NT2/D1 (cell line): Measurements from ENCODE around the gene ATP2A2.

ENCODE experiments used
- DNase-seq: peaks from one replicate; pipeline ENCODE4 v3.0.0-alpha.2; 2011; ENCODE audit warnings: low read depth, low spot score
- H3K27me3 ChIP-seq: 2 replicates; pipeline ENCODE4 v1.6.0; 2011; ENCODE audit warnings: mild to moderate bottlenecking; ENCODE audit not compliant: insufficient read length, insufficient read depth
- H3K36me3 ChIP-seq: 2 replicates; pipeline ENCODE4 v1.6.1; 2011; ENCODE audit warnings: mild to moderate bottlenecking, low read length, mixed read lengths; ENCODE audit not compliant: insufficient read depth, insufficient read length
- H3K4me1 ChIP-seq: 2 replicates; pipeline ENCODE4 v1.5.1; 2011; ENCODE audit not compliant: insufficient read depth, insufficient read length
- H3K4me3 ChIP-seq: 2 replicates; pipeline ENCODE4 v1.5.1; 2011; ENCODE audit warnings: low read depth; ENCODE audit not compliant: insufficient read length
- H3K9ac ChIP-seq: 2 replicates; pipeline ENCODE4 v1.6.0; 2011; ENCODE audit warnings: low read depth; ENCODE audit not compliant: insufficient read length
- H3K9me3 ChIP-seq: 2 replicates; pipeline ENCODE4 v1.5.1; 2011; ENCODE audit warnings: mild to moderate bottlenecking, low read length; ENCODE audit not compliant: insufficient read depth
- SUZ12 ChIP-seq: IDR thresholded peaks from 2 replicates; pipeline ENCODE4 v1.6.1; 2011; ENCODE audit not compliant: insufficient read length, insufficient read depth; ENCODE audit errors: extremely low read depth
- YY1 ChIP-seq: IDR thresholded peaks from 2 replicates; pipeline ENCODE4 v1.6.1; 2011; ENCODE audit not compliant: insufficient read length, insufficient read depth
- ZNF274 ChIP-seq: IDR thresholded peaks from 2 replicates; pipeline ENCODE4 v1.6.1; 2011; ENCODE audit warnings: mild to moderate bottlenecking, low read depth, low read length

Gene ATP2A2

GRCh38 chr12:110280779-110281548 lies at the start of gene ATP2A2:
Gene ATP2A2 (plus strand): TSS chr12:110281247. CDS start chr12:110281790, 543 bp downstream.
- TF ChIP-seq SUZ12 (no peak), ZNF274 (no peak), YY1 (no peak)

DNA sequence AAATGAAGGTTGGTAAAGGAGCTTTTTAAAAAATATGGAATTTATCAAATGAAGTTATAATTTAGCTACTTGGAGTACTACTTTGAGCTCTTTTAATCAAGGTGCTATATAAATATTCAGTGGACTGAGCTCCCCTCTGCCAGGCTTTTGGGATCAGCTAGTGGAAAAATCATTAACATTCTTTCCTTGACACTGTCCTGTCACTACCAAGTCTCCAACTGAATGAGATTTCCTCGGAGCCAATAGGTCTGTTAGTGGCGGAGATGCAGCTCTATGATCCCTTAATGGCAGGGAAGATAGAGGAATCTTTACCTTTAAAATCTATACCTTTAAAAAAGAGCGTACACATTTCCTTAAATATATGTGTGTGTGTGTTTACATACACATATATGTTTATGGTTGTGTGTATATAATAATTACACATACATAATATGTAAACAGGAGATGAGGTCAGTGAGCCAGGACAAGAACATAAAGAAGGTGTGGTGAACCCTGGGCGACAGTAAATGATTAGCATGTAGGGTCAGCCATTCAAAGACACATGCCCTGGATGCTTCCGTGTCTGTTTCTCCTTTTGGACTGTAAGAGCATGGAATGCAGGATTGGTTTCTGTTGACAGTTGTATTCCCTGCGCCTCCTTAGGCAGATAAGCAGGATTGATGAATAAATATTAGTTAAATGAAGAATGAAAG lies 47.7 kb upstream of the ATP2A2 start:
- H3K9ac ChIP-seq, result no peak overlapping the region
- no peak for DNase-seq
- H3K9me3 ChIP-seq, result no peaks in the 10 kb centered on the region
- no peak overlapping the region for H3K4me3 ChIP-seq
- H3K27me3 ChIP-seq, result no peaks in the 10 kb centered on the region
- H3K36me3 ChIP-seq, result no peaks in the 10 kb centered on the region
- H3K4me1 ChIP-seq, result no peaks in the 10 kb centered on the region
- TF ChIP-seq YY1 (no peak), ZNF274 (no peak), SUZ12 (no peak)

More at GRCh38 chr12:110280779-110281548, at the start of gene ATP2A2:
- DNase-seq, result peak; percentile 77
- H3K9ac ChIP-seq, result peak within 1 kb of the TSS; percentile 99
- H3K4me1 ChIP-seq, result peaks cover 2% of the 10 kb centered on the region
- no peaks in the 10 kb centered on the region for H3K9me3 ChIP-seq
- no peaks in the 10 kb centered on the region for H3K27me3 ChIP-seq
- peak within 1 kb of the TSS; percentile 90 for H3K4me3 ChIP-seq
- H3K36me3 ChIP-seq, result peaks cover 35% of the 10 kb centered on the region

GRCh38 chr12:110234331-110234751 lies 46.7 kb upstream of the ATP2A2 start:
- H3K36me3 ChIP-seq, result no peaks in the 10 kb centered on the region
- H3K9me3 ChIP-seq, result no peaks in the 10 kb centered on the region
- H3K4me1 ChIP-seq, result no peaks in the 10 kb centered on the region
- no peaks in the 10 kb centered on the region for H3K27me3 ChIP-seq
- no peak for TF ChIP-seq SUZ12
- no peak for TF ChIP-seq YY1
- no peak for TF ChIP-seq ZNF274
- no peak overlapping the region for H3K4me3 ChIP-seq
- no peak for DNase-seq
- no peak overlapping the region for H3K9ac ChIP-seq

- Histone ChIP-seq H3K36me3 (no peaks in the 10 kb centered on the region), H3K27me3 (no peaks in the 10 kb centered on the region), H3K4me1 (no peaks in the 10 kb centered on the region), H3K9ac (no peak overlapping the region), H3K9me3 (no peaks in the 10 kb centered on the region), H3K4me3 (no peak overlapping the region)
- TF ChIP-seq SUZ12 (no peak), ZNF274 (no peak), YY1 (no peak)
- DNase-seq, result no peak
Observed at GRCh38 chr12:110234755-110235154, 46.3 kb upstream of the ATP2A2 start.

DNA sequence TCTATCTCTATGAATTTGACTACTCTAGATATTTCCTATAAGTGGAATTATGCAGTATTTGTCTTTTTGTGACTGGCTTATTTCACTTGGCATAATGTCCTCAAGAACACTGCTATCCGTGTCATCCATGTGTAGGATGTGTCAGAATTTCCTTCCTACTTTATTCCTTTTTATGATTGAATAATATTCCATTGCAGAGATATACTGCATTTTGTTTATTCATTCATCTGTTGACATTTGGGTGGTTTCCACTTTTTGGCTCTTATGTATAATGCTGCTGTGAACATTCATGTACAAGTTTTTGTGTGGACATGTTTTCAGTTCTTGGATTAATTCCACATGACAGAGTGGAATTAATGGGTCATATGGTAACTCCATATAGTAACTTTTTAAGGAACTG lies 45.7 kb upstream of the ATP2A2 start:
- no peaks in the 10 kb centered on the region for H3K9me3 ChIP-seq
- H3K9ac ChIP-seq, result no peak overlapping the region
- no peaks in the 10 kb centered on the region for H3K27me3 ChIP-seq
- DNase-seq, result no peak
- H3K36me3 ChIP-seq, result no peaks in the 10 kb centered on the region
- H3K4me3 ChIP-seq, result no peak overlapping the region
- no peaks in the 10 kb centered on the region for H3K4me1 ChIP-seq
- no peak for TF ChIP-seq ZNF274
- TF ChIP-seq SUZ12, result no peak
- no peak for TF ChIP-seq YY1

GRCh38 chr12:110243227-110243626 lies 37.8 kb upstream of the ATP2A2 start:
- no peak overlapping the region for H3K4me3 ChIP-seq
- no peak for DNase-seq

DNA sequence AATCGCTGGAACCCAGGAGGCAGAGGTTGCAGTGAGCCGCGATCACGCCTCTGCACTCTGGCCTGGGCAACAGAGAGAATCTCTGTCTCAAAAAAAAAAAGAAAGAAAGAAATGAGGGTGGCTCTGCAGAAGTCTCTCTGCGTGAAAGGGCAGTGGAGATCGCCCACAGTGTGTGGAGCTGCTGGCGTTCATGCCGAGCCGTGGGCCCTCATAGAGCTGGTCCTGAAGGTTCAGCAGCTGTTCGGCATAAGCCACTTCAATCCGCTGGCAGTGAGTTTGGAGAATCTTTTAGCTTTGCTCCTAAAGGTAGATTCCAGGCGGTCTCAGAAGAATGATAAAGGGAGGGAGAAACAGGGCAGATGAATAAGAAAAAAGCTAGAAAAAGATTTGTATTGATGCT lies 36.7 kb upstream of the ATP2A2 start:
- H3K4me3 ChIP-seq, result no peak overlapping the region
- DNase-seq, result no peak
- TF ChIP-seq YY1 (no peak), SUZ12 (no peak), ZNF274 (no peak)
- no peaks in the 10 kb centered on the region for H3K9me3 ChIP-seq
- H3K9ac ChIP-seq, result no peak overlapping the region
- no peaks in the 10 kb centered on the region for H3K27me3 ChIP-seq
- H3K36me3 ChIP-seq, result no peaks in the 10 kb centered on the region
- peaks cover 3% of the 10 kb centered on the region for H3K4me1 ChIP-seq

More at GRCh38 chr12:110243227-110243626, 37.8 kb upstream of the ATP2A2 start:
- H3K4me1 ChIP-seq, result peaks cover 3% of the 10 kb centered on the region
- H3K27me3 ChIP-seq, result no peaks in the 10 kb centered on the region
- H3K9me3 ChIP-seq, result no peaks in the 10 kb centered on the region
- TF ChIP-seq YY1 (no peak), SUZ12 (no peak), ZNF274 (no peak)
- no peaks in the 10 kb centered on the region for H3K36me3 ChIP-seq
- H3K9ac ChIP-seq, result no peak overlapping the region
